ENCODE data around the gene GSTK1.
A peak's percentile ranks its signal among the peaks of the same experiment; 100 is the strongest.

The GSTK1 gene

GRCh38 chr7:143230602-143231457 is 32.4 kb upstream of the GSTK1 start:
- DNase-seq (ENCODE audit: insufficient read length, low spot score), result no peak
- no peak for TF ChIP-seq POLR2A (IDR thresholded peaks at IDR 0.05; ENCODE audit: low read depth, low read length)
- peak; percentile 50 for FAIRE-seq

DNA sequence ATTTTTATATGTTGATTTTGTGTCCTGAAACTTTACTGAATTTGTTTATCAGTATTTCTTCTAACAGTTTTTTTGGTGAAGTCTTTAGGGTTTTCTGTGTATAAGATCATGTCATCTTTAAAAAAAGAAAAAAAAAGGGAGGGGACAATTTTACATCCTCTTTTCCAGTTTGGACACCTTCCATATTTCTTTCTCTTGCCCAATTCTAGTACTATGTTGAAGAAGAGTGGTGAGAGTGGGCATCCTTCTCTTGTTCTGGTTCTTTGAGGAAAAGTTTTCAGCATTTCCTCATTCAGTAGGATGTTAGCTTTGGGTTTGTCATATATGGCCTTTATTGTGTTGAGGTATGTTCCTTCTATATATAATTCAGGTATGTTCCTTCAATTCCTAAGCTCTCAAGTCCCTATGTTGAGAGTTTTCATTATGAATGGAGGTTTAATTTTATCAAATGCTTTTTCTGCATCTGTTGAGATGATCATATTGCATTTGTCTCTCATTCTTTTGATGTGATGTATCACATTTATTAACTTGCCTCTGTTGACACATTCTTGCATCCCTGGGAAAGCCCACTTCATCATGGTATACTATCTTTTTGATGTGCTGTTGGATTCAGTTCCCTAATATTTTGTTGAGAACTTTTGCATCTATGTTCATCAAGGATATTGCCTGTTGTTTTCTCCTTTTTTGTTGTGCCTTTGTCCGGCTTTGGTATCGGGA is 29.3 kb upstream of the GSTK1 start:
- FAIRE-seq (no peak), DNase-seq (ENCODE audit: insufficient read length, low spot score) (no peak)
- no peak for TF ChIP-seq POLR2A (IDR thresholded peaks at IDR 0.05; ENCODE audit: low read depth, low read length)

GRCh38 chr7:143234533-143234875 is 28.7 kb upstream of the GSTK1 start:
- DNase-seq (ENCODE audit: insufficient read length, low spot score) (no peak), FAIRE-seq (no peak)

DNA sequence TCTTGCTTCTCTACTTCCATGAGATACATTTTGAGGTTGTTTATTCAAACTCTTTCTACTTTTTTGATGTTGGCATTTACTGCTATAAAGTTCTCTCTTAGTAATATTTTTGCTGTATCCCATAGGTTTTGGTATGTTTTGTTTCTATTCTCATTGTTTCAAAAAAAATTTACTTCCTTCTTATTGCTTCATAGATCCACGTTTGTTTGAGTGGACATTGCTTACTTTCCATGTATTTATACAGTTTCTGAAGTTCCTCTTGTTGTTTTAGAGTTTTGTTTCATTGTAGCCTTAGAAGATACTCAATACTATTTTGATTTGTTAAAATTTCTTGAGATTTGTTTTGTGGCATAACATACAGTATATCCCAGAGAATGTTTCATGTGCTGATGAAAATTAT is 27.7 kb upstream of the GSTK1 start:
- DNase-seq (ENCODE audit: insufficient read length, low spot score) (no peak), FAIRE-seq (no peak)
- no peak for TF ChIP-seq POLR2A (IDR thresholded peaks at IDR 0.05; ENCODE audit: low read depth, low read length)

More at GRCh38 chr7:143234533-143234875, 28.7 kb upstream of the GSTK1 start:
- TF ChIP-seq POLR2A (IDR thresholded peaks at IDR 0.05; ENCODE audit: low read depth, low read length), result no peak

- no peak for TF ChIP-seq POLR2A (IDR thresholded peaks at IDR 0.05; ENCODE audit: low read depth, low read length)
- FAIRE-seq (no peak), DNase-seq (ENCODE audit: insufficient read length, low spot score) (no peak)
These were observed 26.7 kb upstream of the GSTK1 start for GRCh38 chr7:143236408-143236990.

GRCh38 chr7:143237366-143237765 is 25.9 kb upstream of the GSTK1 start:
- no peak for DNase-seq (ENCODE audit: insufficient read length, low spot score)
- no peak for TF ChIP-seq POLR2A (IDR thresholded peaks at IDR 0.05; ENCODE audit: low read depth, low read length)
- FAIRE-seq, result no peak

- FAIRE-seq, result no peak
- no peak for TF ChIP-seq POLR2A (IDR thresholded peaks at IDR 0.05; ENCODE audit: low read depth, low read length)
These were observed 24.8 kb upstream of the GSTK1 start for GRCh38 chr7:143238289-143238980.

GRCh38 chr7:143239813-143240212 is 23.4 kb upstream of the GSTK1 start:
- DNase-seq (ENCODE audit: insufficient read length, low spot score) (no peak), FAIRE-seq (no peak)
- TF ChIP-seq POLR2A (IDR thresholded peaks at IDR 0.05; ENCODE audit: low read depth, low read length), result no peak

More at GRCh38 chr7:143238289-143238980, 24.8 kb upstream of the GSTK1 start:
- no peak for DNase-seq (ENCODE audit: insufficient read length, low spot score)

DNA sequence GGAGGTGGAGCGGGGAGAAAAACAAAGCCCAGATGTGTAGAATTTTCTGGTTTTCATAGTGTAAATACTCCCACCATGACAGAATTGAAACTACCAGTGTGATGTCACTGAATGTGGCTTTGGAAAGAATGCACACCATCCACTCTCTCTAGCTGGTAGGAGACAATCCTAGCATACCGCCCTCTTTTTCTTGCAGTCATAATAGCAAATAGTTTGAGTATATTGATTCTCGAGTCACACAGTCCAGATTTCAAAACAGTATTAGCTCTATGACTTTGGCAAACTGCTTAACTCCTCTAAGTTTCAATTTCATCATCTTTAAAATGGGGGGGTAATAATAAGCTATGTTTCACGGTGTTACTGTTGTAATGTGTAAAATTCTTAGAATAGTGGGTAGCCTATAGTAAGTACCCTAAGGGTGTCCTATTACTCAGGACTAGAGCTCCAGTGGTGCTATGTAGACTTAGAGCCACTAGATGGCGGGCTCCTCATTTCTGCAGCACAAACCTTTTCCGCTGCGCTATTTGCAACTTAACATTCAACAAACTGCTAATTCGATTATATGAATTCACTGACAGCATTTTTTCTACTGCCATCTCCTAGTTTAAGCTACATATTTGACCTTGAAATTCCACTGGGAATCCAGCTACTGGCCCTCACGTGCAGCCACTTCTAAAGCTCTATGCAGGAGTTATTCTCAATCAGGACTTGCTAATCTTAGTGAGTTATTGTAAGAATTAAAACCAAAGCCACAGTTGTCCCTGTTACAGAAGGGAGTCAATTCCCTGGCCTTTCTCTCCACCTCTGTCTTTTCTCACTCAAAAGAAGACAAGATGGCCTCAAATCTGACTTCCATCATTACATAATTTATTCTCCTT is 22.7 kb upstream of the GSTK1 start:
- DNase-seq (ENCODE audit: insufficient read length, low spot score) (peak; percentile 18), FAIRE-seq (peak; percentile 83)
- no peak for TF ChIP-seq POLR2A (IDR thresholded peaks at IDR 0.05; ENCODE audit: low read depth, low read length)

DNA sequence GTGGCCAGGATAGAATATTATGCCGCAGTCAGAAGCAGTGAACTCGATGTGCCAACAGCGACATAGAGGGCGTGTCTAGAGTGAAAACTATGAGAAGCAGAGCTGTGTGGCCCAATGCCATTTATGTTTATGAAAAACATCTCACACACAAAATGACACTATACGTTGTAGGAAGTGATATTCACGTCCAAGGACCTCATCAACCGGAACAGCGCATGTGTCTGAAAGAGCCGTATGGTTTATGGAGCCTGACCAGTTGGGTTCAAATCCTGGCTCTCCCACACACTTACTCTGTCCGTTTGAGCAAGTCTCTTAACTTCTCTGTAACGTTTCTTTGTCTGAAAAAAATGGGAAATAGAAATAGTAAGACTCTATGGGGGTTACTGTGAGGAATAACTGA is 20.9 kb upstream of the GSTK1 start:
- DNase-seq (ENCODE audit: insufficient read length, low spot score) (no peak), FAIRE-seq (no peak)
- TF ChIP-seq POLR2A (IDR thresholded peaks at IDR 0.05; ENCODE audit: low read depth, low read length), result no peak

DNA sequence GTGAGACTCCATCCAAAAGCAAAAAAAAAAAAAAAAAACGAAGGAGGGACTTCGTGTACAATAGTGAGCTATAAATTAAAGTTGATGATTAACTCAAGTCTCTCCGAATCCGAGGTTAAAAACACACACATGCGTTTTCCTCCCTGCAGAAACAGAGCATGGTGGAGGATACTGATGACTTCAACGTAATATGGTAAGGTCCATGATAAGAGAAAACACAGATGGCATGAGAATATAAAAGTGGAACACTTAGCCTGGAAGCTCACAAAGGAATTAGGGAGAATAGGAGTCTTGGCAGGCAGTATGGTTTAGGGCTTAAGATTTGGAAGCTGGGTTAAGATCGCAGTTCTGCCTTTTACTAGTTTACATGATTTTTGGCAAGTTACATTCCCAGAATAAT is 20.1 kb upstream of the GSTK1 start:
- DNase-seq (ENCODE audit: insufficient read length, low spot score) (no peak), FAIRE-seq (no peak)
- TF ChIP-seq POLR2A (IDR thresholded peaks at IDR 0.05; ENCODE audit: low read depth, low read length), result no peak

DNA sequence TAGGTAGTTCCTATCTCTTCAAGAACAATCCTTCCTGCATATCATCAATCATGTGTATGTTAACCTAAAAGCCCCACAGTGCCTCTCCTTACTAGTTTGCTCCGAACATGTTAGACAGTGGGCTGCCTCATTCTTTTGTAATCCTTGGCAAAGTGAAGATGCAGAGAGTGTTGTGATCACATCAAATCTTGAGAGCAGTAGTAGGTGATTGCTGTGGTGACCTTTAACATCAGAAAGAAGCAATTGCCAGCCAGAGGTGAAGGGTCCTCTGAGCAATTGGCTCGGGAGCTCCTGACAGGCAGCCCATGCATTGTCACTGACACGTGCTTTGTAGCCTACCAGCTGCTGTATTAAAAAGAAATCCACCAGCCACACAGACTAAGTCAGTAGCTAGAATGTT is 19.6 kb upstream of the GSTK1 start:
- no peak for DNase-seq (ENCODE audit: insufficient read length, low spot score)
- no peak for TF ChIP-seq POLR2A (IDR thresholded peaks at IDR 0.05; ENCODE audit: low read depth, low read length)
- FAIRE-seq, result no peak

GRCh38 chr7:143244321-143244720 is 18.9 kb upstream of the GSTK1 start:
- FAIRE-seq, result no peak
- no peak for DNase-seq (ENCODE audit: insufficient read length, low spot score)
- no peak for TF ChIP-seq POLR2A (IDR thresholded peaks at IDR 0.05; ENCODE audit: low read depth, low read length)
